Fibroblast of the aortic adventitia (primary cell): ENCODE data around the gene CYP2A6. TPM values are rescaled to one million over a fixed set of nuclear protein-coding genes. Genes with fewer than 3 reads are reported as not detected.

Experiments
- DNase-seq: peaks from one replicate; pipeline ENCODE4 v3.0.0-alpha.2; 2010; ENCODE audit warnings: low read depth
- H3K4me3 ChIP-seq: 2 replicates; pipeline ENCODE4 v1.5.1; 2011; ENCODE audit warnings: low read depth, mild to moderate bottlenecking, control low read depth, low read length, moderate library complexity
- total RNA-seq: library from RNA; depleted of rRNA; stranded (reverse); fragments of >200 nt; gene quantifications from 2 replicates; pipeline ENCODE4 v1.2.3, GENCODE V29; 2012; ENCODE audit warnings: low replicate concordance
- TF ChIP-seq, protein P1 (sequence below): IDR thresholded peaks from 2 replicates; pipeline ENCODE4 v1.5.1; 2011; ENCODE audit warnings: mild to moderate bottlenecking, low read length, control low read depth, inconsistent platforms; ENCODE audit not compliant: insufficient read depth

CYP2A6 gene
- total RNA-seq, 1 donor = not detected

DNA sequence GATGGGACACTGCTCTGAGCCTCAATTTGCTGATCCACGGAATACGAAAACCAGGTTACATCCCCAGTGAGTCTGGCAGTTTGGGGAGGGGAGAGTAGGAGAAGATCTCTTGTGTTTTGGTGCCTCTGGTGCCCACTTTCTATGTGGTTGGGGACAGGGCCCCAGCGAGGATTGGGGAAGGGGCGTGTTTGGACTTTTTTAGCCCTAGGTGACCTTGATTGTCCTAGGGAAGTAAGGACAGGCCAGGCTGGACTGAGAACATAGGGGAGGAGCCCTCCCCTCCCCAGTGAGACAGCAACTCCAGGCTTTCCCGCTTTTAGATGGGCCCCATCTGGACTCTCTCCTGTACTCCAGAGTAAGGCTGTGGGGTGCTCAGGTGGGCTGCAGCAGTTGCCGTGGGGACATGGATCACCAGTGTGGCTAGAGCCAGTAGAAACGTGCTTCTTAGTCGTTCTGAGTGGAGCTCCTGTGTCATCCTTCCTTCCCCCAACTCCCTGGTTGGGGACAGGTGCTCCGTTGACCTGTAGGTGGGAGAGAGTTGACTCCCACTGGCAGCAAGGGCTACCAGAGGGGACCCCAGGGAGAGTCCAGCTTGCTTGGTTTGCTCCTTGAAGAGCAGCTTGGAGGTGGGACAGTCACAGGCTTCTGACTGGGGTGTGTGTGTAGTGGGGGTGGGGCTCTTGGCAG, 46.9 kb downstream of the CYP2A6 start:
- TF ChIP-seq, protein P1, sequence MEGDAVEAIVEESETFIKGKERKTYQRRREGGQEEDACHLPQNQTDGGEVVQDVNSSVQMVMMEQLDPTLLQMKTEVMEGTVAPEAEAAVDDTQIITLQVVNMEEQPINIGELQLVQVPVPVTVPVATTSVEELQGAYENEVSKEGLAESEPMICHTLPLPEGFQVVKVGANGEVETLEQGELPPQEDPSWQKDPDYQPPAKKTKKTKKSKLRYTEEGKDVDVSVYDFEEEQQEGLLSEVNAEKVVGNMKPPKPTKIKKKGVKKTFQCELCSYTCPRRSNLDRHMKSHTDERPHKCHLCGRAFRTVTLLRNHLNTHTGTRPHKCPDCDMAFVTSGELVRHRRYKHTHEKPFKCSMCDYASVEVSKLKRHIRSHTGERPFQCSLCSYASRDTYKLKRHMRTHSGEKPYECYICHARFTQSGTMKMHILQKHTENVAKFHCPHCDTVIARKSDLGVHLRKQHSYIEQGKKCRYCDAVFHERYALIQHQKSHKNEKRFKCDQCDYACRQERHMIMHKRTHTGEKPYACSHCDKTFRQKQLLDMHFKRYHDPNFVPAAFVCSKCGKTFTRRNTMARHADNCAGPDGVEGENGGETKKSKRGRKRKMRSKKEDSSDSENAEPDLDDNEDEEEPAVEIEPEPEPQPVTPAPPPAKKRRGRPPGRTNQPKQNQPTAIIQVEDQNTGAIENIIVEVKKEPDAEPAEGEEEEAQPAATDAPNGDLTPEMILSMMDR = no peak
- no peak for DNase-seq
- peak overlapping the region; percentile 86 for H3K4me3 ChIP-seq

DNA sequence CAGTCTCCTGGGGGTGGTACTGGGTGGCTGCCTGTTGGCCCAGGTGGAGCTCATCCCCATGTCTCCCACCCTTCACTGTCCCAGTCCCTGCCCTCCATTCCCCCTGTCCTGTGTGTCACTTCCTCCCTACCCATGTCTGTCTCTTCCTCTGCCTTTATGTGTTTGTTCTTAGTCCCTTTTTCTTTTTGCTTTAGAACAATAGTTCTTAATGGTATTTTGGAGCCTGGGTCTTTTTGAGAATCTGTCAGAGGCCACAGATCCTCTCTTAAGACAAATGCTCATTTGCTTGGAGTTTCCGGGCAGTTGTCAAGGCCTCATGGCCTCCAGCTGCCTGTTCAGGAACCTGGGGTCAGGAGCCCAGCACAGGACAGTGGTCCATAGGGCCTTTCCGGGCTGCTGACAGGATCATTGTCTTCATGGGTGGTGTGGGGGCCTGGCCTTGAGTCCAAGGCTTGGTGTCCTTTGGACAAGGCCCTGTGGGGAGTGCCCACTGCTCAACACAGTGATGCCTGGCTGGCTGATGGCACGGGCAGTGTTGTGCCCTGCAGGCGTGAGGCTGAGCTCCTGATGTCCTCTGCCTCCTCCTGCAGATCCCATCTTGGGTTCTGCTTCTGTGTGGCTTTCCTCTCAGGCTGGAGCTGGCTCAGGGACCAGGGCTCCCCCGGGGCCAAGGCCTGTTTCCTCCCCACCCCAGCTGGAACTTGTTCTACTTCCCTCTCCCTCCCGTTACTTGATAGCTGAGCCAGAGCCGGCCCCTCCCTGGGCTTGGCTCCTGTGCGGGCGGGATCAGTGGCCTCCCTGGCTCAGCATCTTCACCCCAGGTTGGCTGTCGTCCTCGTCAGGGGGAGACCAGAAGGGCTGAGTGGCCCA, 47.7 kb downstream of the CYP2A6 start:
- peak overlapping the region; percentile 86 for H3K4me3 ChIP-seq
- DNase-seq = peak; percentile 46
- TF ChIP-seq, protein P1 = no peak

DNA sequence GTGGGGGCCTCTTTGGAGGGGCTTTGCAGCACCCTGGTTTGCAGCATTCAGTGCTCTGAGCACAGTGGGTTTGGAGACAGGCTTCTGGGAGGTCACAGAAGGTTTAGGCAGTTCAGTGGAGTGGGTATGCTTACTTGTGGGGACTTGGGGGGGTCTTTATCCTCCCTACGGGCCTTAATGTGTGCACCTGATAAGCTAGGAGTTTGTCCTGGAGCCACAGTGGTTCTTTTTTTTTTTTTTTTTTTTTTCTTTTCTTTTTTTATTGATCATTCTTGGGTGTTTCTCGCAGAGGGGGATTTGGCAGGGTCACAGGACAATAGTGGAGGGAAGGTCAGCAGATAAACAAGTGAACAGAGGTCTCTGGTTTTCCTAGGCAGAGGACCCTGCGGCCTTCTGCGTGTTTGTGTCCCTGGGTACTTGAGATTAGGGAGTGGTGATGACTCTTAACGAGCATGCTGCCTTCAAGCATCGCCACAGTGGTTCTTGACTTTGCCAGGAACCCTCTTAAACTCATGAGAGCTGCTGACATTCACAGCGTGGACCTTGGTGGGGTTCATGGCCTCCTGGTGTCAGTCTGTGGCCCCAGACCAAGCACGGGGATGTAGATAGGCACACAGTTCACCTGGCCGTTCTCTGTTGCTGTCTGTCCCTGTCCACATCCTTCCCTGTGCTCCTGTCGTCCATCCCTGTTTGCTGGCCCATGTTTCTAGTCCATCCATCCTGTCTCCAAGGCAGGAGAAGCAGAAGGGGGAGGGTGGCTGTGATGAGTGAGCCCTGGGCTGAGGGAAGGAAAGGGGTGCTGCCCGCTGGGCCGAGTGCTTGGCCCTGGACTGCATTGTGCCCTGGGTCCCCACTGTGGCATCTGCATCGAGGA, 48.6 kb downstream of the CYP2A6 start:
- TF ChIP-seq, protein P1 = no peak
- no peak for DNase-seq
- peak overlapping the region; percentile 86 for H3K4me3 ChIP-seq

DNA sequence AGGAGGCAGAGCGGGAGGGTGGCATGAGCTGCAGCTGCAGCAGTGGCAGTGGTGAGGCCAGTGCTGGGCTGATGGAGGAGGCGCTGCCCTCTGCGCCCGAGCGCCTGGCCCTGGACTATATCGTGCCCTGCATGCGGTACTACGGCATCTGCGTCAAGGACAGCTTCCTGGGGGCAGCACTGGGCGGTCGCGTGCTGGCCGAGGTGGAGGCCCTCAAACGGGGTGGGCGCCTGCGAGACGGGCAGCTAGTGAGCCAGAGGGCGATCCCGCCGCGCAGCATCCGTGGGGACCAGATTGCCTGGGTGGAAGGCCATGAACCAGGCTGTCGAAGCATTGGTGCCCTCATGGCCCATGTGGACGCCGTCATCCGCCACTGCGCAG, 49.3 kb downstream of the CYP2A6 start:
- TF ChIP-seq, protein P1 = no peak
- no peak for DNase-seq
- peak overlapping the region; percentile 86 for H3K4me3 ChIP-seq

DNA sequence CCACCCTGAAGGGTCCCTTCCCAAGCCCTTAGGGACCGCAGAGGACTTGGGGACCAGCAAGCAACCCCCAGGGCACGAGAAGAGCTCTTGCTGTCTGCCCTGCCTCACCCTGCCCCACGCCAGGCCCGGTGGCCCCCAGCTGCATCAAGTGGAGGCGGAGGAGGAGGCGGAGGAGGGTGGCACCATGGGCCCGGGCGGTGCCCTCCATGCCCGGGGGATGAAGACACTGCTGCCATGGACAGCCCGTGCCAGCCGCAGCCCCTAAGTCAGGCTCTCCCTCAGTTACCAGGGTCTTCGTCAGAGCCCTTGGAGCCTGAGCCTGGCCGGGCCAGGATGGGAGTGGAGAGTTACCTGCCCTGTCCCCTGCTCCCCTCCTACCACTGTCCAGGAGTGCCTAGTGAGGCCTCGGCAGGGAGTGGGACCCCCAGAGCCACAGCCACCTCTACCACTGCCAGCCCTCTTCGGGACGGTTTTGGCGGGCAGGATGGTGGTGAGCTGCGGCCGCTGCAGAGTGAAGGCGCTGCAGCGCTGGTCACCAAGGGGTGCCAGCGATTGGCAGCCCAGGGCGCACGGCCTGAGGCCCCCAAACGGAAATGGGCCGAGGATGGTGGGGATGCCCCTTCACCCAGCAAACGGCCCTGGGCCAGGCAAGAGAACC, 49.8 kb downstream of the CYP2A6 start:
- TF ChIP-seq, protein P1 = no peak
- H3K4me3 ChIP-seq = peak overlapping the region; percentile 86
- DNase-seq = no peak
